Measurements from ENCODE around the gene GATA5.

GATA5 gene

GRCh38 chr20:62486484-62486883 lies 10.7 kb upstream of the GATA5 start:
- no peak for DNase-seq

GRCh38 chr20:62485701-62486089 lies 9.9 kb upstream of the GATA5 start:
- no peak for DNase-seq

GRCh38 chr20:62485062-62485700 lies 9.4 kb upstream of the GATA5 start:
- no peak for DNase-seq

- no peak for DNase-seq
Observed at GRCh38 chr20:62484478-62484877, 8.7 kb upstream of the GATA5 start.

- DNase-seq = no peak
Observed at GRCh38 chr20:62483613-62484458, 8.0 kb upstream of the GATA5 start.

GRCh38 chr20:62482974-62483373 lies 7.2 kb upstream of the GATA5 start:
- DNase-seq = no peak

GRCh38 chr20:62482146-62482809 lies 6.5 kb upstream of the GATA5 start:
- DNase-seq = no peak

- DNase-seq = no peak
Observed at GRCh38 chr20:62481425-62482145, 5.8 kb upstream of the GATA5 start.

- DNase-seq = no peak
Observed at GRCh38 chr20:62480318-62480717, 4.5 kb upstream of the GATA5 start.

- no peak for DNase-seq
Observed at GRCh38 chr20:62479656-62480055, 3.9 kb upstream of the GATA5 start.

GRCh38 chr20:62479156-62479555 lies 3.4 kb upstream of the GATA5 start:
- no peak for DNase-seq

GRCh38 chr20:62477669-62478455 lies 2.1 kb upstream of the GATA5 start:
- no peak for DNase-seq

GRCh38 chr20:62476056-62476838 lies 452 bp upstream of the GATA5 start:
- DNase-seq = no peak

GRCh38 chr20:62475027-62475771 lies 596 bp downstream of the GATA5 start:
- no peak for DNase-seq

GRCh38 chr20:62474604-62475026 lies 1.2 kb downstream of the GATA5 start:
- no peak for DNase-seq

- no peak for DNase-seq
Observed at GRCh38 chr20:62473717-62474603, 1.8 kb downstream of the GATA5 start.

- DNase-seq = no peak
Observed at GRCh38 chr20:62472941-62473585, 2.7 kb downstream of the GATA5 start.

GRCh38 chr20:62472138-62472940 lies 3.5 kb downstream of the GATA5 start:
- DNase-seq = no peak
